ENCODE data around the gene RAB15. TPM values are rescaled to one million over a fixed set of nuclear protein-coding genes. Genes with fewer than 3 reads are reported as not detected.
A peak's percentile ranks its signal among the peaks of the same experiment; 100 is the strongest.

RAB15 gene
- total RNA-seq, 1 donor: 4.0 TPM

DNA sequence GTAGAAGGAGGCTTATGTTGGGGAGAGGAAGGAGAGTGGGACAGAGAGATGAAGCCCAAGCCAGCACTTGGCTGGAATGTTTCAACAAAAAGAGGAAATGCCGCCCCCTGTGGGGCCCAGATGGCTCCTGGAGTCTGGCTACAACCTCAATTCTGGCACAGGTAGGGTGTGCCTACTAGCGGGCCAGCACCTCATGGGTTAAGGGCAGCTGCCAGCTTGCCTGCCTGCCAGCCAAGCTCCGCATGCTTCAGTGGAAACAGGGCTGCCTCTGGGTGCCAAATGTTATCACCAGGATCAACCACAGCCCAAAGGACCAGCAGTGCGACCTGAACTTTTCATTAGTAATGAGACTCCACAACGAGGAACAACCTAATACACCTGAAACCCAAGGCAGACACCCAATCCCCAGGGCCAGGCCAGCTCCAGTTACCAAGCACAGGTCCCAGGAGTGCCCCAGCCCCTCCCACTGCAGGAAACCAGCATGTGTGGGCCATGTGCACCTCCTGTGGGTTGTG is 11.3 kb downstream of the RAB15 start:
- H3K79me2 ChIP-seq (ENCODE audit: insufficient read depth, low read length): no peaks in the 10 kb centered on the region
- H3K36me3 ChIP-seq (ENCODE audit: insufficient read depth, low read length): no peaks in the 10 kb centered on the region
- peaks cover 6% of the 10 kb centered on the region for H3K9me3 ChIP-seq (ENCODE audit: low read depth, low read length)
- no peak for DNase-seq (ENCODE audit: insufficient read length, low spot score, missing footprints)
- H3K27me3 ChIP-seq (ENCODE audit: insufficient read depth, low read length): no peaks in the 10 kb centered on the region
- H3K4me3 ChIP-seq (ENCODE audit: insufficient read depth, low read length): no peak overlapping the region
- H2AFZ ChIP-seq (ENCODE audit: low read length): no peak overlapping the region
- H3K4me1 ChIP-seq (ENCODE audit: insufficient read depth, low read length): no peaks in the 10 kb centered on the region
- no peak overlapping the region for H3K4me2 ChIP-seq (ENCODE audit: insufficient read depth, low read length)
- TF ChIP-seq, protein P1, sequence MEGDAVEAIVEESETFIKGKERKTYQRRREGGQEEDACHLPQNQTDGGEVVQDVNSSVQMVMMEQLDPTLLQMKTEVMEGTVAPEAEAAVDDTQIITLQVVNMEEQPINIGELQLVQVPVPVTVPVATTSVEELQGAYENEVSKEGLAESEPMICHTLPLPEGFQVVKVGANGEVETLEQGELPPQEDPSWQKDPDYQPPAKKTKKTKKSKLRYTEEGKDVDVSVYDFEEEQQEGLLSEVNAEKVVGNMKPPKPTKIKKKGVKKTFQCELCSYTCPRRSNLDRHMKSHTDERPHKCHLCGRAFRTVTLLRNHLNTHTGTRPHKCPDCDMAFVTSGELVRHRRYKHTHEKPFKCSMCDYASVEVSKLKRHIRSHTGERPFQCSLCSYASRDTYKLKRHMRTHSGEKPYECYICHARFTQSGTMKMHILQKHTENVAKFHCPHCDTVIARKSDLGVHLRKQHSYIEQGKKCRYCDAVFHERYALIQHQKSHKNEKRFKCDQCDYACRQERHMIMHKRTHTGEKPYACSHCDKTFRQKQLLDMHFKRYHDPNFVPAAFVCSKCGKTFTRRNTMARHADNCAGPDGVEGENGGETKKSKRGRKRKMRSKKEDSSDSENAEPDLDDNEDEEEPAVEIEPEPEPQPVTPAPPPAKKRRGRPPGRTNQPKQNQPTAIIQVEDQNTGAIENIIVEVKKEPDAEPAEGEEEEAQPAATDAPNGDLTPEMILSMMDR (IDR thresholded peaks at IDR 0.05; ENCODE audit: extremely low read depth, low read depth, low read length): peak; percentile 11
- peaks cover 3% of the 10 kb centered on the region for H4K20me1 ChIP-seq (ENCODE audit: insufficient read depth, low read length)
- H3K27ac ChIP-seq (ENCODE audit: low read depth, low read length): no peak overlapping the region

DNA sequence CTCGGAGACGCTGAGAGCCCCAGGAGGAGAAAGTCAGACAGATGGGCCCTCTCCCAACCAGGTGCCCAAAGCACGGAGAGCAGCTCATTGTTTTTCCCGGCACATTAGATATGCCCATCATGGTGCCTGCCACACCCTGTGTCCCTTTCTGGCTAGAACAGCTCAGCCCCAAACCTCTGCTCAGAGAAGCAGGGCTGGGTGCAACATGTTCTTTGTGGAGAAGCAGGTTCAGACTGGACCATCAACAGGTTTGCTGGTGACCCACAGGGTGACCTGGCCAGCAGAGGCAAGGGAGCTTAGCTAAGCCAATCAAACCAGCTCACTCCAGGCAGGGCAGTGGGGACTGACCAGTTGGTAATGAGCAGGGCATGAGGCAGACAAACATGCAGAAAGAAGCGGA is 13.4 kb downstream of the RAB15 start:
- Histone ChIP-seq H3K27me3 (ENCODE audit: insufficient read depth, low read length) (no peaks in the 10 kb centered on the region), H3K27ac (ENCODE audit: low read depth, low read length) (no peak overlapping the region), H3K4me3 (ENCODE audit: insufficient read depth, low read length) (no peak overlapping the region), H3K4me2 (ENCODE audit: insufficient read depth, low read length) (no peak overlapping the region), H3K79me2 (ENCODE audit: insufficient read depth, low read length) (no peaks in the 10 kb centered on the region), H4K20me1 (ENCODE audit: insufficient read depth, low read length) (peaks cover 3% of the 10 kb centered on the region), H3K9me3 (ENCODE audit: low read depth, low read length) (peaks cover 6% of the 10 kb centered on the region), H3K4me1 (ENCODE audit: insufficient read depth, low read length) (no peaks in the 10 kb centered on the region), H3K36me3 (ENCODE audit: insufficient read depth, low read length) (no peaks in the 10 kb centered on the region), H2AFZ (ENCODE audit: low read length) (no peak overlapping the region)
- DNase-seq (ENCODE audit: insufficient read length, low spot score, missing footprints): no peak
- TF ChIP-seq, protein P1 (IDR thresholded peaks at IDR 0.05; ENCODE audit: extremely low read depth, low read depth, low read length): no peak

DNA sequence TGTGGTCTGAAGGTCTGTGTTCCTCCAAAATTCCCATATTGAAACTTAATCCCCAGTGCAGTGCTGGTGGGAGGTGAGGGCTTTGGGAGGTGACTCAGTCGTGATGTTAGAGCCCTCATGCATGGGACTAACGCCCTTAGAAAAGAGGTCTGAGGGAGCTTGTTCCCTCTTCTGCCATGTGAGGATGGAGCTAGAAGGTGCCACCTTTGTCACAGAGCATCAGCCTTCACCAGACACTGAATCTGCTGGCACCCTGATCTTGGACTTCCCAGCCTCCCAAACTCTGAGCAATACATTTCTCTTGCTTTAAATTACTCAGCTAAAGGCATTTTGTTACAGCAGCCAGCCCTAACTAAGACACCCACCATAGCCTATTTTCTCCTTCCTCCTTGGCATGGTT is 13.9 kb downstream of the RAB15 start:
- H4K20me1 ChIP-seq (ENCODE audit: insufficient read depth, low read length): peaks cover 3% of the 10 kb centered on the region
- H3K4me2 ChIP-seq (ENCODE audit: insufficient read depth, low read length): no peak overlapping the region
- H3K27me3 ChIP-seq (ENCODE audit: insufficient read depth, low read length): no peaks in the 10 kb centered on the region
- no peak overlapping the region for H3K4me3 ChIP-seq (ENCODE audit: insufficient read depth, low read length)
- H2AFZ ChIP-seq (ENCODE audit: low read length): no peak overlapping the region
- H3K27ac ChIP-seq (ENCODE audit: low read depth, low read length): no peak overlapping the region
- no peak for DNase-seq (ENCODE audit: insufficient read length, low spot score, missing footprints)
- H3K79me2 ChIP-seq (ENCODE audit: insufficient read depth, low read length): no peaks in the 10 kb centered on the region
- TF ChIP-seq, protein P1 (IDR thresholded peaks at IDR 0.05; ENCODE audit: extremely low read depth, low read depth, low read length): no peak
- peaks cover 6% of the 10 kb centered on the region for H3K9me3 ChIP-seq (ENCODE audit: low read depth, low read length)
- H3K4me1 ChIP-seq (ENCODE audit: insufficient read depth, low read length): no peaks in the 10 kb centered on the region
- no peaks in the 10 kb centered on the region for H3K36me3 ChIP-seq (ENCODE audit: insufficient read depth, low read length)

DNA sequence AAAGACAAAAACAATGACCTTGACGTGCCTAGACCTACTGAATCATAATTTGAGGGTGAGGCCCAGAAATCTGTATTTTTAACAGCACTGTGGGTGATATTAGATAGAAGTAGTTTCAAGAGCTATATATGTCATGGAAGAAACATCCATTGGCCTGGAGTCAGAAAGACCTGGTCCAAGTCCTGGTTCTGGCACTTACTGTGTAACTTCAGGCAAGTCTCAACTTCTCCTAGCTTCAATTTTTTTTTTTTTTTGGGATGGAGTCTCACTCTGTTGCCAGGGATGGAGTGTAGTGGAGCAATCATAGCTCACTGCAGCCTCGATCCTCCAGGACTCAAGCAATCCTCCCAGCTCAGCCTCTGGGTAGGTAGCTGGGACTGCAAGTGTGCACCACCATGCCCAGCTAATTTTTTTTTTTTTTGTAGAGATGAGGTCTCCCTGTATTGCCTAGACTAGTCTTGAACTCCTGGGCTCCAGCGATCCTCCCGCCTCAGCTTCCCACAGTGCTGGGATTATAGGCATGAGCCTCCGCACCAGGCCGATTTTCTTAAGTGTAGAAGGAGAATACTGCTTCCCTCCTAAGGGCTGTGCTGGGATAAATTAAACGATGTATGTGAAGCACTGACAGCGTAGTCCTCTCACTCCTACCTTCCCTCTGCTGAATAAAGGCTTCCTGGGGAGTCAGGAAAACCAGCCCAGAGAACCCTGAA is 15.3 kb downstream of the RAB15 start:
- H3K4me3 ChIP-seq (ENCODE audit: insufficient read depth, low read length): no peak overlapping the region
- H3K9me3 ChIP-seq (ENCODE audit: low read depth, low read length): peaks cover 6% of the 10 kb centered on the region
- no peak for DNase-seq (ENCODE audit: insufficient read length, low spot score, missing footprints)
- H3K27ac ChIP-seq (ENCODE audit: low read depth, low read length): no peak overlapping the region
- no peaks in the 10 kb centered on the region for H3K36me3 ChIP-seq (ENCODE audit: insufficient read depth, low read length)
- H4K20me1 ChIP-seq (ENCODE audit: insufficient read depth, low read length): peaks cover under 1% of the 10 kb centered on the region
- no peak overlapping the region for H2AFZ ChIP-seq (ENCODE audit: low read length)
- TF ChIP-seq, protein P1 (IDR thresholded peaks at IDR 0.05; ENCODE audit: extremely low read depth, low read depth, low read length): no peak
- no peaks in the 10 kb centered on the region for H3K27me3 ChIP-seq (ENCODE audit: insufficient read depth, low read length)
- H3K79me2 ChIP-seq (ENCODE audit: insufficient read depth, low read length): no peaks in the 10 kb centered on the region
- no peak overlapping the region for H3K4me2 ChIP-seq (ENCODE audit: insufficient read depth, low read length)
- H3K4me1 ChIP-seq (ENCODE audit: insufficient read depth, low read length): no peaks in the 10 kb centered on the region
